ENCODE results near the gene ZNF81.
"Not testable (repeated sequence)": the region's sequence is repeated elsewhere in the genome, so short reads cannot be mapped to it uniquely, and the experiment has no call there.

The ZNF81 gene

GRCh38 chrX:47936940-47937317, 100.2 kb downstream of the ZNF81 start:
- no peak for DNase-seq

- no peak for DNase-seq
Measured at GRCh38 chrX:47940448-47940847, 103.7 kb downstream of the ZNF81 start.

DNA sequence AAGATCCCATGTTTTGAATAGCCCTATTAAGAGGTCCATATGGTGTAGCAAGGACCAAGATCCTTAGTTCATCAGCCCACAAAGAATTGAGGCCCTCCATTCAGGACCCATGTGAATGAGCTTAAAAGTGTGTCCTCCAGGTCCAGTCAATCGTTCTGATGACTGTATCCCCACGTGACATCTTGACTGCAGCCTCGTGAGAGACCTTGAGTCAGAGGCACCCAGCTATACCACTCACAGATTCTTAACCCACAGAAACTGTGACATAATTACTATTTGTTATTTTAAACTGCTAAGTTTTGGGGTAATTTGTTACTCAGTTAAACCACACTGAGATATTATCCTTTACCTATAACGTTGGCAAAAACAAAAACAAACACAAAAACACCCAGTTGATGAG, 104.7 kb downstream of the ZNF81 start:
- DNase-seq, result no peak

DNA sequence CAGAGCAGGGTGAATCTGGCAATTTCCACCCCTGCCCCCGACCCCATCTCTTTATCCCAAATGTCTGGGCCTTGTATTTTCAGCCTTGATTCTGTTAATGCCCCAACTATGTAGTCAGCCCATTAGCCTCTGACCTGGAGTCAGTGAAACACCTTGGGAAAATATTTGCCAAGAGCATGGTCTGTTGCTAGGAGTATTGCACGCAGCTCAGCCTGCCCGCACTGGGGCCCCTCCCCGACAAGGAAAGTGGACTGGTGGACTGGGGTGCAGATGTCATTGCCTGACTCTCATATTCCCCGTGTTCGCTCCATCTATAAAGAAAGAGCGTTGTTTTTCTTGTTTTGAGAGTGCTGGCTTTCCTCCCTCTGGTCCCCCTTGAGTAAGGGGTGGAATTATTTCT, 118.6 kb downstream of the ZNF81 start:
- not testable (repeated sequence) for DNase-seq

DNA sequence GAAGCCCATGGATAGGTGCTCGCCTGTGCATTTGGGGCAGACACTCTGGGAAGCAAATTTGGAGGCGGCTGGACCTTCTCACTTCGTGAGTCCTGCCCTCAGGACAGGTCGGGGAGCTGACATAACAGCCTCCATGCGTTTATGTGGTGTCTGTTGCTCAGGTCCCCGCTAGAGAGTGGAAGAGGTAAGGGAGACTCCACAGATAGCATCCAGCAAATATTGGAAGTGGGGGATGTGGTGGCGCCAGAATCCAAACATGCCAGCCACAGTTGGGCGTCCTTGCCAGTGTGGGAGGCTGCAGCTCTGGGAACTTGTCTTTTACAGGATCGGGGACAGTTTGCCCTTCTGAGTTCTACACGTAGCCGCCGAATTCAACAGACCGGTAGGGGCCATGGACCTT, 119.3 kb downstream of the ZNF81 start:
- no peak for DNase-seq

DNA sequence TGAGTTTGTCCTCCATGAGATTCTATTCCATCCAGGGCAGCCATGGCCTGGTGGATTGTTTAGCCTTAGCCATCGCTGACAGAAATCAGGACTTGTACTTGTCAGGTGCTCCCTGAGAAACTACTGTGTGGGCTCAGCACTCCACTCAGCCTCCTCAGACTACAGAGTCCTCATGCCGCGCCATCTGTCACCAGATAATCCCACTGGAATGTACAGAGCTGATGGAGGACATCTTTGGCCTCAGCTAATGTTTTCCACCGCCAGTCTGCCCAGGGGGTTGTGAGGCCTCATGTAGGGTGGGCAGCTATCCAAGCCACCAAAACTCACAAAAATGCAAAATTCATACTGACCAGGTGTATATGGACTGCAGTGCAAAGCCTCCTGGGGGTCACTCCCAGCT, 121.5 kb downstream of the ZNF81 start:
- DNase-seq, result not testable (repeated sequence)

GRCh38 chrX:47958761-47959342, 122.2 kb downstream of the ZNF81 start:
- DNase-seq, result no peak

DNA sequence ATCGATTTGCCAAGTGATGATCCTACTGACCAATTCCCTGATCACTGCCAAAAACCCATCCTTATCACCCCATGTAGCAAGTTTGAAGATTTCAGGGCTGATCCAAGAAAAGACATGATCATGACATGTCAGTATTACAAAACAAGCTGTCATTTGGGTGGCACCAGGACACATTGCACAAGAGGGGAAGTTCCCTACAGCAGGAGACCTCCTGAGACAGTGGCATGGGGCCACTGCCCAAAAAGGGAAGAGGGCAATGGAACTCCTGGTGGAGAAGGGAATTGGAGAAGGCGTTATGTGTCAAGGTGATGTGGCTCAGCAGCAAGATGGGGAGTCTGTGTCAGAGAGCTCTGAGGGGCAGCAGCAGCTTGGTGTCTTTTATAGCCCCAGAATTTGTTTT, 123.7 kb downstream of the ZNF81 start:
- DNase-seq, result no peak

DNA sequence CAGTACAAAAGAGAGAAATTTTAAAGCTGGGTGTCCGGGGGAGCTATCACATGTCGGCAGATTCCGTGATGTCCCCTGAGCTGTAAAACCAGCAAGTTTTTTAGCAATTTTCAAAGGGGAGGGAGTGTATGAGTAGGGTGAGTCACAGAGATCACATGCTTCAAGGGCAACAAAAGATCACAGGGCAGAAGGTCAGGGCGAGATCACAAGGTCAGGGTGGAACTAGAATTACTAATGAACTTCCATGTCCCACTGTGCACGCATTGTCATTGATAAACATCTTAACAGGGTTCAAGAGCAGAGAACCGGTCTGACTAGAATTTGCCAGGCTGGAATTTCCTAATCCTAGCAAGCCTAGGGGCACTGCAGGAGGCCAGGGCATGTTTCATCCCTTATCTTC, 125.1 kb downstream of the ZNF81 start:
- not testable (repeated sequence) for DNase-seq

GRCh38 chrX:47965526-47965925, 128.8 kb downstream of the ZNF81 start:
- not testable (repeated sequence) for DNase-seq

Measured in NCI-H1694 treated with DMSO at 0.1 percent for 48 hours (cell line).